NOMO-1 treated with dmso at 0.1 percent for 144 hours (cell line): Measurements from ENCODE around the gene NIPAL4.

Experiments
- DNase-seq: peaks from one replicate; lab custom pipeline; 2025; ENCODE audit not compliant: unreplicated experiment; lab: John Stamatoyannopoulos, UW

Gene NIPAL4

GRCh38 chr5:157460921-157461792 is 1.1 kb downstream of the NIPAL4 start:
- DNase-seq, result no peak

- DNase-seq, result no peak
These were observed 3.1 kb downstream of the NIPAL4 start for GRCh38 chr5:157463081-157463480.

- DNase-seq, result peak; percentile 67
These were observed 3.9 kb downstream of the NIPAL4 start for GRCh38 chr5:157463621-157464518.

- peak; percentile 88 for DNase-seq
These were observed 4.6 kb downstream of the NIPAL4 start for GRCh38 chr5:157464519-157465171.

DNA sequence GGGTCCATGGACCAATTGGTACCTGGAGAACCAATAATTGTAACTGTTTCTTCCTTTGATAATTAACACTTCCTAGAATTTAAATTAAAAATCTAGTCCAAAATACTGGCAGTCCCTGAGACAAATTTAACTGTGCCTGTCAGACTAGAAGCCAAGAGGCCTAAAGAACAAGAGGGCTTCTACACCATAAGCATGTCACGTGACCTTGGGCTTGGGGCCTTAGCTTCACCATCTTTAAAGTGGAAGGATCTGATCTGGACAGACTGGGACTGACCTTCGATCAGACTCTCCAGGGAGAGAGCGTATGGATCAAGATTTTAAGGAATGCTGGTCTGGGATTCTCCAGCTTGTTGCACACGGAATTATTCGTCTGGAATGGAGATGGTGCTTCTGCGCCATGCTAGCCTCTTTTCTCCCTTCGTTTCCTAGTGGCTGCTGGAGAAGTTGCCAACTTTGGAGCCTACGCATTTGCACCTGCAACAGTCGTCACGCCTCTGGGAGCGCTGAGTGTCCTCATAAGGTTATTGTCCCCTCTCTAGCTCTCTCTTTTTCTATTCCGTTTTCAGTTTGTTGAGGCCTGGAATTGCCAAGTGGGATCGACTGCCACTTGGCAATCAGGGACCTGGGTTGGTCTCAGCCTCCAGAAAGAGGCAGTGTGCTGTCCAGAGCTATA is 8.4 kb downstream of the NIPAL4 start:
- no peak for DNase-seq

GRCh38 chr5:157469073-157469472 is 9.1 kb downstream of the NIPAL4 start:
- DNase-seq, result no peak

GRCh38 chr5:157469687-157470086 is 9.7 kb downstream of the NIPAL4 start:
- DNase-seq, result no peak

- no peak for DNase-seq
These were observed 10.6 kb downstream of the NIPAL4 start for GRCh38 chr5:157470631-157471030.

GRCh38 chr5:157471709-157472108 is 11.7 kb downstream of the NIPAL4 start:
- DNase-seq, result no peak

DNA sequence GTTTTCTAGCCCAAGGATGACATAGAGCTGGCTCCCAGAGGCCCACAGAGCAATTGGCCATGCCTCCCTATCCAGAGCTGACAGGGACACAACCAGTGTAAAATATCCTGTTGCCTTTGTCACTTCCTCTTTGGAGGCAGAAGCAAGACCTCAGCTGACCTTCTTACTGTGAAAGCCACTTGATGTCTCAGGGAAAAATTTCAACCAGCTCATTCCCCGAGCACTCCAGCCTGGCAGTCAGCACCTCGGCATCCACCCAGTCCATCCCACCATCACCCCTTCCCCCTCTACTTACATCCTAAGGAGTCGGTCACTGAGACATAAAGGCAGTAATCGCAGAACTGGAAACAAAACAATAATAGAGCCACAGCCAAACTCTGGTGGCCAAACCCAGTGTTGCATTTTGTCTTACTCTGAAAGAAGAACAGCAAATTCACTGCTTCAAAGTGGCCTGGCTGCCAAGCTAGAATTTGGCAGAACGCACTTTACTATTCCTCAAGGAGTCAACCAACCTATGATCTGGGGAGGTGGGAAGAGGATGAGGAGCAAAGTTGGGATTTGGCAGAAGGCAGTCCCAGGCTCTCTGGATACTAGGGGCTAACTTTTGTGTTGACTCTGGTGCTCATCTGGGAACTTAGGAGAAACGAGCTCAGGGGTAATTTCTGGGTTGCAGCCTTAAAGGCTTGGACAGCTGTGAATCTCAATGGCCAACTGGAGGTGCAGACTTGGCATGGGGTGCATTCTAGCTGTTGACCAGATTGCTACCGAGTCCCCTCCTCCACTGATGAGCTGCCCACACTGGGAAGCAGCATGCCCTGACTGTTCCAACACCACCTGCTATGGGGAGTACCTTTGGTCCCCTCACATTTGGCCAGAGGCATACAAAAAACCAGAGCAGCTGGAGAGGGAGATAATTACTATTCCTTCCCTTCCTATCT is 13.6 kb downstream of the NIPAL4 start:
- no peak for DNase-seq

- DNase-seq, result no peak
These were observed 15.4 kb downstream of the NIPAL4 start for GRCh38 chr5:157475432-157475831.

GRCh38 chr5:157476702-157477408 is 16.8 kb downstream of the NIPAL4 start:
- peak; percentile 18 for DNase-seq

- no peak for DNase-seq
These were observed 17.9 kb downstream of the NIPAL4 start for GRCh38 chr5:157477814-157478494.

GRCh38 chr5:157478726-157479125 is 18.7 kb downstream of the NIPAL4 start:
- no peak for DNase-seq

DNA sequence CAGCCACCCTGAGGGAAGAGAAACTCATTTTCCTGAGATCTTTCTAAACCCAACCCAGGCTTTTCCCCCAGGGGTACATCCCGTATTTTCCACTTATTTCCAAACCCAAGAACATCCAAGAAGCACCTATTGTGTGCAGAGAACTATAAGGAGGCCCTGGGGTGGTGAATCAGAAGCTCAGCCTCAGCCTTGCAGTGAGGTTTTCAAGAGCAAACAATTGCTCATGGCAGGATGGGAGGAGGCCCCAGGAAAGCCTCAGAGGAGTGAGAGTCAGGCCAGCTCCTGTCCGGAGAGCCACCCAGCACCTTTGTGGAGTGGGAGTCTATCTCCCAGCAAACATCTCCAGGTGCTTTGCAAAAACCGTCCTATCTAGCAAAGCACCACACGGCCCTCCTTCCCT is 19.2 kb downstream of the NIPAL4 start:
- DNase-seq, result no peak

- no peak for DNase-seq
These were observed 19.8 kb downstream of the NIPAL4 start for GRCh38 chr5:157479612-157480510.

DNA sequence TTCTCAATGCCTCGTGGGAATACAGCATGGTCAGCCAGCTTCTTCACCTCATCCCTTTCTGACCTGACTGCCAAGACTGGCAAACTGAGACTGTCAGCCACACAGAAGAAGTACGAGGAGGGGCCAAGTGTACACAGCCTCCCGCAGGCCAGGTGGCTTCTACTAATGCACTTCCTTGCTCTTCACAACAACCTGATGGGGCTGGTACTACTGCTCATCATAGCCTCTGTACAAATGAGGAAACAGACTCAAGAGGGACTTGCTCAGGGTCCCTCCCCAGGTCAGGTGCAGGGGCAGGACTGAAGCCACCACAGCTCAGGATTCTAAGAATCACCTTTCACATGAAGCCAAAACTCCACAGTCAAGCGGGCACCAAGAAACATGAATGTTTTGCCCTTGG is 21.3 kb downstream of the NIPAL4 start:
- no peak for DNase-seq

DNA sequence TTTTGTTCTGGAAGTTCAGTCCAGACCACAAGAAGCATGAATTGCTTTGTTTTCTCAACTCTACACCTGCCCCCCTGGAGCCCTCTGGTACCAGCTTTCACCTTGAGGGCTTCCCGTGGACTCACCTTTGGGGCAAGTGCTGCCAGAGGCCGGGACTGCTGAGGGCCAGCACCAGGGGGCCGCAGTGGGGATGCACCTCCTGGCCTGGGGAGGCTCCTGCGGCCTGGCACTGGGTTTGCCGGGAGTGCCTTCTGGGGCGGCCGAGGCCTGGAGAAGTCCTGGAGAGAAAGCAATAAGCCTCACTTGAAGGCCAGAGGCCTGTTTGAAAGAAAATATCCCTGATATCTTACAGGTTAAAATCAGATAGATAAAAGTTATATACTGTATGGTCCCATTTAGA is 21.7 kb downstream of the NIPAL4 start:
- no peak for DNase-seq
